ENCODE results near the gene ADD1. TPM values are rescaled to one million over a fixed set of nuclear protein-coding genes. Genes with fewer than 3 reads are reported as not detected.

Gene ADD1, protein sequence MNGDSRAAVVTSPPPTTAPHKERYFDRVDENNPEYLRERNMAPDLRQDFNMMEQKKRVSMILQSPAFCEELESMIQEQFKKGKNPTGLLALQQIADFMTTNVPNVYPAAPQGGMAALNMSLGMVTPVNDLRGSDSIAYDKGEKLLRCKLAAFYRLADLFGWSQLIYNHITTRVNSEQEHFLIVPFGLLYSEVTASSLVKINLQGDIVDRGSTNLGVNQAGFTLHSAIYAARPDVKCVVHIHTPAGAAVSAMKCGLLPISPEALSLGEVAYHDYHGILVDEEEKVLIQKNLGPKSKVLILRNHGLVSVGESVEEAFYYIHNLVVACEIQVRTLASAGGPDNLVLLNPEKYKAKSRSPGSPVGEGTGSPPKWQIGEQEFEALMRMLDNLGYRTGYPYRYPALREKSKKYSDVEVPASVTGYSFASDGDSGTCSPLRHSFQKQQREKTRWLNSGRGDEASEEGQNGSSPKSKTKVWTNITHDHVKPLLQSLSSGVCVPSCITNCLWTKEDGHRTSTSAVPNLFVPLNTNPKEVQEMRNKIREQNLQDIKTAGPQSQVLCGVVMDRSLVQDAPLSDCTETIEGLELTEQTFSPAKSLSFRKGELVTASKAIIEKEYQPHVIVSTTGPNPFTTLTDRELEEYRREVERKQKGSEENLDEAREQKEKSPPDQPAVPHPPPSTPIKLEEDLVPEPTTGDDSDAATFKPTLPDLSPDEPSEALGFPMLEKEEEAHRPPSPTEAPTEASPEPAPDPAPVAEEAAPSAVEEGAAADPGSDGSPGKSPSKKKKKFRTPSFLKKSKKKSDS
- total RNA-seq: 100 to 1,000 TPM in 3 of 6 experiments, 10 to 100 TPM in 3; 94.4 to 120 (median 103) TPM
- long read RNA-seq, partial matches to known transcripts: 1 of 8 reads
- long read RNA-seq, other reads (novel, unspliced or antisense): 6 of 8 reads

DNA sequence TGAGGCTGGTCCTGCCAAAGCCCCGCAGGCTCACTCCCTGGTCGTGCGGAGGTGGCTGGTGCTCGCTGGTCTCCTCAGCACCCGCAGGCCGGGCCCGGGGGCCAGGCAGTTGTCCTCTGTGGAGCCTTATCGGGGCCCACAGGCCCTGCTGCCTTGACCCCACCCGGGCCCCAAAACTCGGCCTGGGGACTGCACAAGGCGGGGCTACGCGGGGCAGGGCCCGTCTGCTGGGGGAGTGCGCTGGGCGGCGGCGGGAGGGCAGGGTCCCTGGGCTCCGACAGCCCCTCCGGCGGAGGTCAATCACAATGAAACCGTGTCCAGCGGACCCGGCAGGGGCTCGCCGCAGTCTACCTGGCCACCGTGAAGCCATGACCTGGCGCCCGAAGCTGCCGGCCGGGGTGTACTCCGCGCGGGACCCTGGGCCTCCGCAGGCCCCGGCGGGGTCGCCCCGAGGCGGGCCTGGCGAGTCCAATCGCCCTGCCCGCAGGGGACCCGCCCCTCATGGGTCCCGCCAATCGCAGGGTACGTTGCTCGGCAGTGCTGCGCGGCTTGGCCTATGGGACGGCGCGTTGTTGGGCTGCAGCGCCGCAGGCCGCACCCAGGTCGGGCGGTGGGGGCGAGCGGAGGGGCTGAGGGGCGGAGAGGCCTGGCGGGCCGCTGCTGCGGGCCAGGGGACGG is at the start of gene ADD1:
TSS of gene ADD1 (plus strand) at position 582 of the 678 bp plus-strand sequence. CDS start 32,072 bp downstream, outside the sequence.
- peak within 1 kb of the TSS; percentile 83 to 94 (median 90) for H3K4me3 ChIP-seq
- TF ChIP-seq, protein P1, sequence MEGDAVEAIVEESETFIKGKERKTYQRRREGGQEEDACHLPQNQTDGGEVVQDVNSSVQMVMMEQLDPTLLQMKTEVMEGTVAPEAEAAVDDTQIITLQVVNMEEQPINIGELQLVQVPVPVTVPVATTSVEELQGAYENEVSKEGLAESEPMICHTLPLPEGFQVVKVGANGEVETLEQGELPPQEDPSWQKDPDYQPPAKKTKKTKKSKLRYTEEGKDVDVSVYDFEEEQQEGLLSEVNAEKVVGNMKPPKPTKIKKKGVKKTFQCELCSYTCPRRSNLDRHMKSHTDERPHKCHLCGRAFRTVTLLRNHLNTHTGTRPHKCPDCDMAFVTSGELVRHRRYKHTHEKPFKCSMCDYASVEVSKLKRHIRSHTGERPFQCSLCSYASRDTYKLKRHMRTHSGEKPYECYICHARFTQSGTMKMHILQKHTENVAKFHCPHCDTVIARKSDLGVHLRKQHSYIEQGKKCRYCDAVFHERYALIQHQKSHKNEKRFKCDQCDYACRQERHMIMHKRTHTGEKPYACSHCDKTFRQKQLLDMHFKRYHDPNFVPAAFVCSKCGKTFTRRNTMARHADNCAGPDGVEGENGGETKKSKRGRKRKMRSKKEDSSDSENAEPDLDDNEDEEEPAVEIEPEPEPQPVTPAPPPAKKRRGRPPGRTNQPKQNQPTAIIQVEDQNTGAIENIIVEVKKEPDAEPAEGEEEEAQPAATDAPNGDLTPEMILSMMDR (IDR thresholded peaks at IDR 0.05): no peak
- peak; percentile 82 for TF ChIP-seq POLR2A (IDR thresholded peaks at IDR 0.05)
- intact Hi-C loops (cut with DNase I): no loop called here
- ATAC-seq (peak; percentile 95 to 99 (median 98)), DNase-seq (peak; percentile 93 to 95 (median 95))
- H3K36me3 ChIP-seq: no peaks in the 10 kb centered on the region
- peaks cover 0 to 35% (median 2%) of the 10 kb centered on the region in 4 donors for H3K4me1 ChIP-seq
- no CpG with 5 or more reads among the region's 65 CpGs for WGBS (ENCODE audit: insufficient coverage, low coverage, low lambda C conversion rate, missing lambda C conversion rate)
- no peaks in the 10 kb centered on the region for H3K9me3 ChIP-seq
- H3K27me3 ChIP-seq: no peaks in the 10 kb centered on the region
- peak within 1 kb of the TSS; percentile 79 to 98 (median 81) for H3K27ac ChIP-seq

DNA sequence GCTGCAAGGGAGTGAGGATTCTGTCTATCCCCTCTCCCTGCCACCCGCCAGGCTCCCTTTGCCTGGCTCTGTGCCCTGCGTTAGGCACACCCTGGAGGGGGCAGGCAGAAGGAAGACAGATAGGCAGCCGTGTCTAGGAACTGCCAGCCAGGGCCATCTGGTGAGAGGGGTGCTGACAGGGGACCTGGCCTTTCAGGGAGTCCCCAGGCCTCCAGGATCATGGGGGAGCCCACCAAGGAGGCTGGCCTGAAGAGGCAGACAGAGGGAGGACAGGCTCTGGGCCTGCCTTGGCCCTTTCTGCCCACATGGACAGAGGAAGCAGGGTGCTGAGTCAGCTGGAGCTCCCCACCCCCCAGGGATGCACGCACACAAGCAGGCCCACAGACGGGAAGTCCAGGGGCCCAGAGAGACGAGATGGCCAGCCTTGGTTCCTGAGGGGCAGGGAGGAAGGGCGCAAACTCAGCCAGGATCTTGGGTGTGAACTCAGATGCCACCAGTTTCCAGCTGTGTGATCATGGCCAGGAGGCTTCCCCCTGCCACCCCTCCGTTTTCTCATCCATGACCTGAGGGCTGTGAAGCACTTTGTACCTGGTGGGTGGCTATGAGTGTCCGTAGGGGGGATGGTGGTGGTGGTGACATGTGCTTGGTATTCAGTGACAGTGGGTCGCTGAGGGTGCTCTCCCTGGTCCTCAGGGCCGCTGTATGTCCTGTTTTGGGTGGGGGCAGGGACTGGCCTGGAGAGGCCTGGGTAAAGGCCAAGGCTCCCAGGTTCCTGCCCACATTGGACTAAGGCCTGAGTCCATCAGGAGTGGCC is 49.0 kb upstream of the ADD1 start:
- Histone ChIP-seq H3K36me3 (peaks cover 0 to 2% (median 0%) of the 10 kb centered on the region in 4 donors), H3K4me1 (peaks cover 0 to 85% (median 52%) of the 10 kb centered on the region in 4 donors), H3K9me3 (no peaks in the 10 kb centered on the region), H3K27me3 (no peaks in the 10 kb centered on the region), H3K27ac (peak overlapping the region; percentile 85 to 90 (median 85)), H3K4me3 (peak overlapping the region; percentile 72 to 83 (median 75))
- peak; percentile 30 to 47 (median 39) for ATAC-seq
- 0% methylated on average over 1 of the region's 11 CpGs for WGBS (ENCODE audit: insufficient coverage, low coverage, low lambda C conversion rate, missing lambda C conversion rate)
- peak; percentile 81 to 92 (median 88) for DNase-seq
- intact Hi-C loops (cut with DNase I): no loop called here
- TF ChIP-seq POLR2A (IDR thresholded peaks at IDR 0.05): no peak
- TF ChIP-seq, protein P1 (IDR thresholded peaks at IDR 0.05): no peak

DNA sequence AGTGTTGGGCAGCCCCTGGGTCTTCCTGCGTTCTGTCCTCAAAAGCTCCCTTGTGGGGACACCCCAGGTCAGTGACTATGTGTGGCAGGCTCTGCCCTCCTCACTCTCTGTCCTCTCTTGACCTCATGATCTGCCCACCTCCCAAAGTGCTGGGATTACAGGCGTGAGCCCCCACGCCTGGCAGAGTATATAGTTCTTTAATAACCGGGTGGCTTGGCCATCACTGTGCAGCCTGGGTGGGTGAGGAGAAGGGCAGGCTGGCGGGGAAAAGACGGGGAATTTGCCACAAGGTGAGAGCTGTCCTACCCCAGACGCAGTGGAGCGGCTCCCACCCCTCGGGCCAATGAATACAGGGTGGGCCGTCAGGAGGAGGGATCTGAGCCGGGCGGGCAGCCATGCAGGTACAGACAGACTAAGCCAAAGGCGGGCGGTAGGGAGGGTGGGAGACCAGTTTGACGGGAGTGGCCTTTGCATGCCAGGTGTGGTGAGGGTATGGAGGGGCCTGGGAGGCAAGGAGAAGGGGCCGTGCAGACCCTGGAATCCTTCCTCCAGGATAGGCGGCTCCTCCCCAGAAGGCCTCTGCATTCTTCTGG is 48.2 kb upstream of the ADD1 start:
- ATAC-seq (no peak), DNase-seq (peak in 2 of 3 donors; percentile 28 to 59)
- H3K27ac ChIP-seq: peak overlapping the region; percentile 85 to 90 (median 85)
- no peaks in the 10 kb centered on the region for H3K27me3 ChIP-seq
- intact Hi-C loops (cut with DNase I): no loop called here
- peak overlapping the region; percentile 72 to 83 (median 75) for H3K4me3 ChIP-seq
- H3K36me3 ChIP-seq: peaks cover 0 to 2% (median 0%) of the 10 kb centered on the region in 4 donors
- TF ChIP-seq, protein P1 (IDR thresholded peaks at IDR 0.05): no peak
- TF ChIP-seq POLR2A (IDR thresholded peaks at IDR 0.05): no peak
- WGBS (ENCODE audit: insufficient coverage, low coverage, low lambda C conversion rate, missing lambda C conversion rate): 40% methylated on average over 1 of the region's 17 CpGs
- H3K4me1 ChIP-seq: peaks cover 0 to 87% (median 50%) of the 10 kb centered on the region in 4 donors
- H3K9me3 ChIP-seq: no peaks in the 10 kb centered on the region

Data from right lobe of liver (tissue), 6 donors.